ENCODE results near the gene SDHA.
A peak's percentile ranks its signal among the peaks of the same experiment; 100 is the strongest.

Gene SDHA

DNA sequence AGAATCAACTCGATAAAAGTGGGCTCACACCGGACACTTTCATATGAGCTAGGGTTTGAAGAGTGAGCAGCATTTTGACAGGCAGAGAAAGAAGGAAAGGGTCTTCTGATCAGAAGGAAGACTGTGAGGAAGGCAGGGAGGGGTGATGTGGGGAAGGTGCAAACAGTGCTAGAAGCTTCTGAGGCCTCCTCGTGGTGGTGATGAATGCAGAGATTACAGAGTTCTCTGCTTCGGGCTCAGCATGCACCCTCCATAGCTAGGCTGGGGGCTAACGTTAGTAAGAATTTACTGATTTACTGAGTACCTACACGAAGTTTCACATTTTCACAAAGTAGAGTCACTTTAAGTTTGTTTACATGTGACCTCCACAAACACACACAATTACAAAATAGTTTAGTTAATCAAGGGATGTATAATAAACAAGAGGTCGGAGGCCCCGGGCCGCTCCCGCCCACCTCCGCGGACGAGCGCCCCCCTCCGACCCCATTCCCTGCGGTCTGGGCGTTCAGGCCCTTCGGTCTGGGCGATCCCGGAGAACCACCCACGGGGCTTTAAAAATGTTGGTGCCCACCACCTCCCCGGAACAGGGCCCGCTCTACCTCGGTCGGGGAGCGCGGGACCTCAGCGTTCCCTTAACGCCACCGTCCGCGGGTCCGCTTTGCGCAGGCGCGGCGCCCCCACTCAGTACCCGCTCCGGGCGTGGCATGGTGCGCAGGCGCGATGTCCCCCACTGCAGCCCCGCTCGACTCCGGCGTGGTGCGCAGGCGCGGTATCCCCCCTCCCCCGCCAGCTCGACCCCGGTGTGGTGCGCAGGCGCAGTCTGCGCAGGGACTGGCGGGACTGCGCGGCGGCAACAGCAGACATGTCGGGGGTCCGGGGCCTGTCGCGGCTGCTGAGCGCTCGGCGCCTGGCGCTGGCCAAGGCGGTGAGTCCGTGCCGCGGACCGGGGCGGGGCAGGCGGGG is at the start of gene SDHA, which contains the start of gene CCDC127:
SDHA (plus strand) TSS at position 827 of the 963 bp plus-strand sequence; CDS start at position 863, 36 bp downstream.
CCDC127 (minus strand) TSS at position 660 of the 963 bp plus-strand sequence. CDS start 1,304 bp downstream, outside the sequence.
- DNase-seq: peak; percentile 97

DNA sequence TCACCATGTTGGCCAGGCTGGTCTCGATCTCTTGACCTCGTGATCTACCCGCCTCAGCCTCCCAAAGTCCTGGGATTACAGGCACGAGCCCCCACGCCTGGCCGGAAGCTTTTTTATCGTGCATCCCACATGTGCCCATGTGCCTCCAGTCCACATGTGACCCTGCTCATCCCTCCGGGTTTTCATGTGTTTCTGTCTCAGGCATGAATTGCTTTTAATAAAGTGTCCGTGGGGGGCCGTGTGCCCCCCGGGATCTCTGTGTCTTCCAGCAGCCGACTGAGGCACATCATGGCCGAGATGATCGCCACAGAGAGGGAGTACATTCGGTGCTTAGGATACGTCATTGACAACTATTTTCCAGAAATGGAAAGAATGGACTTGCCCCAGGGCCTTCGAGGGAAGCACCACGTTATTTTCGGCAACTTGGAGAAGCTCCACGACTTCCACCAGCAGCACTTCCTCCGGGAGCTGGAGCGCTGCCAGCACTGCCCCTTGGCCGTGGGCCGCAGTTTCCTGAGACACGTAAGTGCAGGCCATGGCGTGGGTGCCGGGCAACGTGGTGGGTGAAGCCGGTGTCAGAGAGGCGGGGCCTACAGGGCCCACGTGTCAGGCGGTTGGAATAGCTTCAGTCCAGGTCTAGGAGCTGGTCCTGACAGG is 48.9 kb upstream of the SDHA start:
- no peak for DNase-seq

DNA sequence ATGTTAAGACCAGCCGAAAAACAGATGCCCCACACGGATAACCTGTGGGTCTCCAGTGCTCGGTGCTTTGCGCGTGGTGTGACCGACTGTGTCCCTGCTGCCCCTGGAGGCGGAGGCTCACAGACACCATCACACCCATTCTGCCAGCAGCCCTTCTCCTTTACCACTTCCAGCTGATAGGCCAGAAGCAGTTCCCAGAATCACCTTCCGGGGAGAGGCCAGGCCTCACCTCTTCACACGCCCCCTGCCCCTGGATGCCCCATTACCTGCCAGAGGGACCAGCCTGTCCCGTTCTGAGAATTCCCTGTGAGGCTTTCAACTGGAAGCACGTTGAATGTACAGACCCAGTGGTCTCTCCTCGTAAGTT is 48.4 kb upstream of the SDHA start:
- no peak for DNase-seq

DNA sequence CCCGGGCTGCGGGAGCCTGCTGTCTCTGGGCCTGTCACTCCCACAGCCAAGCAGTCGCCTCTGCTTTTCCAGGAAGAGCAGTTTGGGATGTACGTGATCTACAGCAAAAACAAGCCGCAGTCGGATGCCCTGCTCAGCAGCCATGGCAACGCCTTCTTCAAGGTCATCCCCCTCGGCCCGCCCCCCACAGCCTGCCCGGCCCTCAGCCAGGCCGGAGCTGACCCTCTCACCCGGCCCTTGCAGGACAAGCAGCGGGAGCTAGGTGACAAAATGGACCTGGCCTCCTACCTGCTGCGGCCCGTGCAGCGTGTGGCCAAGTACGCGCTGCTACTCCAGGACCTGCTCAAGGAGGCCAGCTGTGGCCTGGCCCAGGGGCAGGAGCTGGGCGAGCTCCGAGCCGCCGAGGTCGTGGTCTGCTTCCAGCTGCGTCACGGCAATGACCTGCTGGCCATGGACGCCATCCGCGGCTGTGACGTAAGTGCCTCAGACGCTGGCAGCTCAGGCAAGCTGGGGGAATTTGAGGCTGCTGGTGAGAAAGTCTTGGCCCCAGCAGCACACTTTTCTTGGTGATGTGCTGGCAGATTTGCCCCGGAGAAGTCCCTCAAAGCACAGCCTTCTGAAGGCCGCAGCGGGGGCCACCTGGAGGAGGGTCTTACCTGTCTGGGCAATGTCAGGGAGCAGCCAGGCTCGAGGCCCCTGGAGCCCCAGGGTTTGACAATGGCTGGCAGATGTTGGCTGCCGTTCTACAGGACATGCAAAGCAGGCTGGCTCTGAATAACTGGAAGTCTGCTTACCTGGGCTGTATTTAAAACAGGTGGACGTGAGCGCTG is 46.9 kb upstream of the SDHA start:
- DNase-seq: no peak

DNA sequence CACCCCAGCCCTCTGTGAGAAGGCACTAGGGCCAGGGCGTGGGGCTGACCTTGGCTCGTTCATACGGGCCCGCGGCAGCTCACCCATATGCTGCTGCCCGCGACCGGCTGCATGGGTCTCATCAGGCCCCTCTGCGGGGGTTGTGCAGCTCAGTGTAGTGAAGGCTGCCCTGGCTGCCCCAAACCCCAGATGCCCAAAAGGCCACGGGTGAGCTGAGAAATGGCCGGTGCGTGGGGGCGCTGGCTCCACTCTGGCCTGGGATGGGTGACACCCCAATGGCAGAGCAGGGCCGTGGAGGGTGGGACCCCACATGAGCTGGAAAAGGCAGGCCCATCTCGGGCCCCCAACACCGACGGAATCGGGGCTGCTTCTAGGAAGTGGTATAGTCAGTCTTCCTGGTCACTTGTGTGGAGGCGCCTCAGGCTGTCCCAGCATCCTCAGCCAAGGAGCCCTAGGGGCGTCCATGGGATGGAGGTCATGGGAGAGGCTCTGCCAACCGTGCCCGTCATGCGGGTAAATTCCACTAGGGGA is 46.3 kb upstream of the SDHA start:
- no peak for DNase-seq

DNA sequence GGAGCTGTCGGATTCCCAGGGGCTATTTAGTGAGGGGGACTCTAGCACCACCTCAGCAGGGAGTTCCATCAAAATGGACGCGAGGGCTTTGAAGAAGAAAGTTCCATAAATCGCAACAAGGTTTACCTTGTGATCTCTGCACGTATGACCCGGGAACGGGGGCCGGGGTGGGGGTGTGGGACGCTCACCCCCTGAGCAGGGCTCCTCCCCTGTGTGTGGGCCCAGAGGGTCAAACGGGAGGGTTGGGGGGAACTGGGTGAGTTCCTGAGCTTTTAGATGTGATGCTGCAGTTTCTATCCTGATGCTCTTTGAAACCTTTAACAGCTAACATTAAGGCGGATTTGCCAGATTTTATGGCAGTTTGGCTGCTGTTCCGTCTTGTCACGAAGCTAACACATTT is 45.7 kb upstream of the SDHA start:
- no peak for DNase-seq

DNA sequence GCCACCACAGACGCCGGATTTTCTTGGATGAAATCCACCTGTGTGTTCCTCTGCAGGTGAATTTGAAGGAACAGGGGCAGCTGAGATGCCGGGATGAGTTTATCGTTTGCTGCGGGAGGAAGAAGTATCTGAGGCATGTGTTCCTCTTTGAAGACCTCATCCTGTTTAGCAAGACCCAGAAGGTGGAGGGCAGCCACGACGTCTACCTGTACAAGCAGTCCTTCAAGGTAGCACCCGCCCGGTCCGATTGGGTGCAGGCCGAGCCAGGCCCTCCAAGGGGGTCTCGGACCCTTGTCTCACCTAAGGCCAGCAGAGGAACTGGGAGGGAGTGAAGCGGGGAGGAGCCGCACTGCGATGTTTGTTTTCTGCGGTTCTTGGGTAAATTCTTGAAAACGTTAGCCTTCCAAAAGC is 45.3 kb upstream of the SDHA start:
- no peak for DNase-seq

DNA sequence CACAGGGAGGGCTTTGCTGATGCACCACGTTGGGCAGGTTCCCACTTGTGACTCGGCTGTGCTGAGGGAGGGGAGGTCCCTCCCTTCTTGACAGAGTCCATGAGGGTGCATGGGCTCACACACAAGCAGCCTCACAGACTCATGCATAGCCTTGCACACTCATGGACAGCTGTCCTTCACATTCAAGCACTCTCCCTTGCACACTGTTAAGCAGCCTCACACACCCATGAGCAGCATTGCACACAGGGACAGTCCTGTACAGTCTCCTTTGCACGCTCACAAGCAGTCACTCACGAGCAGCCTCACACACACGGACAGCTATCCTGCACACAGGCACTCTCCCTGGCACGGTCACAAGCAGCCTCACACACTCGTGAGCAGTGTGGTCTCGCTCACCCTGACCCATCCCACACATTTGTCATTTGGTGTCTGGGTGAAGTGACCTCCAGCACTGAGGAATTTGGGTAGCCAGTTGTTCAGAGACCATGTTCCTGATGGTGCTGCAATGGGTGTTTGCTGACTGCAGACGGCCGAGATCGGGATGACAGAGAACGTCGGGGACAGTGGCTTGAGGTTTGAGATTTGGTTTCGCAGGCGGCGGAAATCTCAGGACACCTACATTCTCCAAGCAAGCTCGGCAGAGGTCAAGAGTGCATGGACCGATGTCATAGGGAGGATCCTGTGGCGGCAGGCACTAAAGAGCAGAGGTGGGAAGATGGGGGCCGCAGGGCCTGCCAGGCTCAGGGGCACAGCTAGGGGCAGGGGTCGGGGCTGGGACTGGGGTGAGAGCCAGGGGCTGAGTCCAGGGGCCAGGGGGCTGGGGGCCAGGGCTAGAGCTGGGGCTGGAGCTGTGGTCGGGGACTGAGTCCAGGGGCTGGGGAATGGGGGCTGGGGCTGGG is 44.5 kb upstream of the SDHA start:
- DNase-seq: no peak

DNA sequence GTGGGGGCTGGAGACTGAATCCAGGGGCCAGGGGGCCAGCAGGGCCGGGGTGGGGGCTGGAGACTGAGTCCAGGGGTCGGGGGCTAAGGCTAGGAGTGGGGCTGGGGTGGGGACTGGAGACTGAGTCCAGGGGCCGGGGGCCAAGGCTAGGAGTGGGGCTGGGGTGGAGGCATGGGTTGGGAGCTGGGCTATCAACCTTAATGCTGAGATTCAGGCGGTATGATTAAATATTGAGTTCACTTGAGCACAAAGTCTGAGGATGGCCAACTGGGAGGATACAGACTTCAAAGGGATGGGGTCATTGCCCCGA is 43.9 kb upstream of the SDHA start:
- DNase-seq: no peak

DNA sequence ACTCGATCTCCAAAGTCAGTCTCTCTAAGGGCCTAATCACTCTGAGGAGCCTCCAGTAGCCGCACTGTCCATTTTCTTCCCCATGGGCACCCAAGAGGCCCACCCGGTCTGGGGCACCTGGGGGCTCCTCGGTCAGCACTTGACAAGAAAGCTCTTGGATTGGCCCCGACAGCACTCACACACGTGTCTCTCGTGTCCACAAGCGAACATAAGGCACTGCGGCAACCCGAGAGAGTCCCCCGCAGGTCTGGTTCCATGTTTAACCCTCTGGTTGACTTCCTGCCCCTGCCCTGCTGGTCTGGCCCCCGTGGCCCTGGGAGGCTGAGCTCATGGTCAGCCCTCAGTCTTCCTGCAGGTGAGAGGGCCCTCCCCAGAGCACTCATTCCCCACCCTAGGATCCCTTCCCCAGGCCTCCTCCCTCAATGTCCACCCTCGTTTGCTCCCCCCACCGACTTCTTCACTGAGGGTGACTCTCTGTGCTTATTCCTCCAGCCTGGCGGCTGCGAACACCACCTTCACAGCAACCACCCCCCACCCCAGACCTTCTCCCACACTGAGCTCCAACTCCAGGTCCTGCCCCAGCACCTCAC is 43.1 kb upstream of the SDHA start:
- no peak for DNase-seq

DNA sequence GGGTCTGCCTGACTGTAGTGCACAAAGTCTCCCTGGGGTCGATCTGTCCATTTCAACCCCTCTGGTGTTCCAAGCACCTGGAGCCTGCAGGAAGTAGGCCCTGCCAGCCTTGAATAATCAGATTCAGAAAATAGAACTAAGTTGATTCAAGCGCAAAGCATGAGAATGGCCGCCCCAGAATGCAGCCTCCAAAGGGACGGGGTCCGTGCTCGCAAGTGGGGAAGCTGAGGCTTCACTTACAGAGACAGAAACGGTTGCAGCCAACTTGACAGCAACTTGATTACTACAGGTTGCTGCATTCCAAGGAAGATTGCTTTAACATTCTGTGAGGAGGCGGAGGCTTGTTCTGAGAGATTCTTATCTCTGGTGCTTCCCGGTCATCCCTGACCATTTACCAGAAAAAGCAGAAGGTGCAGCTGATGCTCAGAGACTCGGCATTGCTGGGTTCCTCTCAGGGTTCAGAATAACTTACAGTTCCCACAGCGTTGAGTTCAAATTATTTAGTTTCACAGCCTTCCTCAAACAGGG is 41.8 kb upstream of the SDHA start:
- DNase-seq: peak; percentile 73

DNA sequence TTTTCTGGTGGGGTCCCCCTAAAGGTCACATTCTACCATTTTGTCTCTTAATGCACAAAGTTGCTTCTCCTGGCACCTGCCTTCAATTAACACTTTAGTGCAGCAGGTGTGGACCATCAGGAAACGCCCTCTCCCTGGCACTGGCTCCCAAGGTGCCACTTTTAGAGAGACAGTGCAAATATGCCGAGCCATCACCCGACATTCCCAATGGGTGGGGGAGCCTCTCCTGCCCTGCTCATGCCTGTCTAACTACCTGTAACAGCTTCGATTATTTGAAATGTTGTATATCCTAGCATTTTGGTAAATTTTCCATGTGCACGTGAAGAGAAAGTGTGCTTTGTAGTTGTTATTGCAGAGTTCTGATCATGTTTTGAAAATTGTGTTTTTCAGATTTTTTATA is 40.0 kb upstream of the SDHA start:
- no peak for DNase-seq

DNA sequence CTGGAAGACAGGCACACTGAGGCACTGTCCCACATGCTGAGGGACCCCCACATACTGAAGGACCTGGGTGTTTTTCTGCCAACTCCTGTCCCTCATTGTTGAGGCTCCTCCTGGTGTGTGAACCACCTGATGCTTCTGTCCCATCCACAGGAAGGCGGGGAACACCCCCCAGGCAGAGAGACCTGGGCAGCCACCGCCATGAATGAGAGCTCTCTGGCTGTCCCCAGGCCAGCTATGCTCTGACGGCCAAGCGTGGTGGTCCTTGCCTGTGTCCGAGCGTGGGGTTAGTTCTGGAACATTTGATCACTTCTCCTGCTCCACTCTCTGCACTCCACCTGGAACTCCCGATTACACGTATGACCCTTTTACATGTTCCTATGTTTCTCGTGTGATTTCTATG is 38.7 kb upstream of the SDHA start:
- no peak for DNase-seq

DNA sequence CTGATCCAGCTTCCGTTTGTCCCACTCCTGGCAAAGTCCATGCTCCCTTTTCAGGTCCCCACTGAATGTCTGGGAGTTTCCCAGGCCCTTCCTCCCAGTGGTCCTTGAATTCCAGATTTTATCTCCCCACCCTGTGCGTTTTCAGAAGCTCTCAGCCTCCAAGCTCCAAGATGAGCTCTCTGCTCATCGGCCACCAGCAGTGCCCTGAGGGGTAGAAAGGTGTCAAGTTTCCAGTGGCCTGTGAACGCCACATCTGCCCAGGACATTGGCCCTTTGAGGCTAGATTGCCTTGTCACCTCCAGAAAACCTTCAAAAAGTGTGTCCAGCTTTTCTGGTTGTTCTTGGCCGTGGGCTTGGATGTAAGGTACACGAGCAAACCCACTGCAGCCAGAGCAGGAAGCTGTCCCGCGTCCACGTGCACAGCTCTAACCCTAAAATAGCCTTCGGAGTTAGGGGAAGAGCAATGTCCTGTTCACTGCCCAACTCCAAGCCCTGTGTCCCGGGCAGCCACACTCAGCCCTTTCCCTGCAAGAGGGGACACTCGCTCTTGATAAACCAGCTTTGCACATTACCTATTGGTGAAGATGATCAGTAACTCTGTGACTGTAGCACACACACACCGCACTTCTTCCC is 37.7 kb upstream of the SDHA start:
- peak; percentile 76 for DNase-seq

DNA sequence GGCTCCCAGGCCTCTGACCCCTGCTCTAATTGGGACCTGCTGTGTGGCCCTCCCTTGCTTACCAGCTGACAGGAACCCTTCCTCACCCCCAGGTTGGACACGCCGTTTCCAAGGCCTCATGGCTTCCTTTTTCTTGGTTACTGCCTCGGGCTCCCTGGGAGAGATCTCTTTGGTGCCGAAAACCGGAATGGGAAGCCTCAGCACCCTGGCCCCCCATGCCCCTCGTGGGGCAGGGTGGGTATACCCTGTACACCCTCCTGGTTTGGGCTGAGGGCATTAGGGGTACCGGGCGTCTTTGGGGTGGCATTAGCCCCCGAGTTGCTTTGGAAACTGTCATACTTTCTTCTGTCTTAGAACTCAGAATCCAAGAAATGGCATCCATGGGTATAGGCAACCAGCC is 37.0 kb upstream of the SDHA start:
- no peak for DNase-seq

DNA sequence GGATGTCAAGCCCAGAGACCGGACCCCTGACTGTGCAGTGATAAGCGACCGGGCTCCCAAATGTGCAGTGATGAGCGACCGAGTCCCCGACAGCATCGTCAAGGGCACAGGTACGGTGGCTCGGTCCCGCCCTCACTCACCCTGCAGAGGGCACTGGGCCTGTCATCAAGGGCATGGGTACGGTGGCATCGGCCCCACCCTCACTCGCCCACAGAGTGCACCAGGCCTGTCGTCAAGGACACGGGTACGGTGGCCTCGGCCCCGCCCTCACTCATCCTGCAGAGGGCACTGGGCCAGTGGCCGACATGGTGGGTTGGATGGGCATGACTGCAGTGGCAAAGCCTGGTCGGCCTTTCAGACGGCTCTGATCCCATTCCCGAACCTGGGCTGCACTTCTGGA is 36.6 kb upstream of the SDHA start:
- DNase-seq: no peak

DNA sequence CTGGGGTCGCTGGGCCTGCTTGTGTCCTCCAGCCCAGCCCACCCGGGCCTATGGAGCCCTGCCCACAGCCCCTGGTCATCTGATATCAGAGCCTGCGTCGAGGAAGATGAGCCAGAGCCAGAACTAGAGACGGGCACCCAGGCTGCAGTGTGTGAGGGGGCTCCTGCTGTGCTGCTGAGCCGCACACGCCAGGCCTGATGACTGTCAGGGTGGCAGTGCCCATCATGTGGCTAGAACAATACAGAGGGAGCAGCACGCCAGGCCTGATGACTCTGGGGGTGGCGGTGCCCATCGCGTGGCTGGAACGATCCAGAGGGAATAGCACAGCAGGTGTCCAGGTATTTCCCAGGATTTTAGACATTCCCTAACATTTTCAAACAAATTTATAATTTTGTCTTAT is 36.0 kb upstream of the SDHA start:
- DNase-seq: no peak

DNA sequence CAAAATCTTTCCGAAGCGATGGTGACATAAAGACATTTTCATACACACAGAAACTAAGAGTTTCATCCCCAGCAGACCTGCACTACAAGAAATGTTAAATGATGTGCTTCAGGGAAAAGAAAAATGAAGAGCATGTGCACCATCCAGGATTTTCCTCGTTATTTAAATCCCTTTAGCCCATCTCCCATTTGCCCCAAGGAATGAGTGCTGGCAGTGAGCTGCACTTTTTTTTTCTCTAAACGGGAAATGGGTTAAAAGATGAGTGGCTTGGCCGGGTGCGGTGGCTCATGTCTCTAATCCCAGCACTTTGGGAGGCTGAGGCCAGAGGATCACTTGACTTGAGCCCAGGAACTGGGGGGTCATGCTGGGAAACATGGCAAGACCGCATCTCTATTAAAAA is 33.6 kb upstream of the SDHA start:
- no peak for DNase-seq

DNA sequence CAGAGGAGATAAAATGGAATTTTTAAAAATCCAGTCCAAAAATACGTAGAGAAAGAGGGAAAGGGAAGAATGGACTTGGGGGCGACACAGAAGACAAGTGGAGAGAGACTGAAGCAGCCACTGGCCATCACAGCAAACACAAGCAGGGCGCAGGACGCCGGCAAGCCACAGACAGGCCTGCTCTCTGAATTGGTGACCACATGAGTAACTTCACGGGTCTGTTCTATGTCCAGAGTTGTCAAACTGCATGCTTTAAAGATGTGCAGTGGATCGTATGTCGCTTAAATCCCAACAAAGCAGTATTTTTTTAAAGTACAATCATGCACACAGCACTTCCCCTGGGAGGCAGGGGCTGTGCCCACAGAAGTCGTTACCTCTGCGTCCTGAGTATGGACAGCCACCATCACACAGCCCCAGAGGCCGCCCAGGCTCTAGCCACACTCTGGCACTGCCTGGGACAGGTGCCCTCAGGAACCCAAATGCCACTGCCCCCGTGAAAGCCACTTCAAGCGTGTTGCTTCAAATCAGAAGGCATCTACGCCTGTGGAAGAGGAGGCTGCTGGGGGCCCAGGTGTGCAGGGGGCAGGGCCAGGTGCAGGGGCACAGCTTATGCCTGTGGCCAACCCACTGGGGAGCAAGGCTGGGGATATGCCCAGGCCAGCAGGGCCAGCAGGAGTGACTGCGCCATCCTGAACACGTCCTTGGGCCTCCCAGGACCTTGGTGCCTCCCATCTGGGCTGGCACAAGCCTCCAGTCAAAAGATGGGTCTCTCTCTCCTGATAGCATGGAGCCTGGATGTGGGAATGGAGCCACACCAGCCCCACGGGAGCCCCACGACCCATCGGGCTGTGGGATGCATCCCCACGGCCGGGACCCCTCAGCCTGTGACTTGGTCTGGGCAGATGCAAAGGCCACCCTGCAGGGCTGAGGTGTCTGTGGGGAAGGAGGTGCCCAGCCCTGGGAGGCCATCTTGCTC is 32.7 kb upstream of the SDHA start:
- no peak for DNase-seq

All from islet precursor cell (in vitro differentiated cells).